Measurements from ENCODE around the gene GRIFIN.

GRCh38 chr7:2512713-2513112 lies 36.5 kb upstream of the GRIFIN start:
- no peak for TF ChIP-seq CTCF (conservative IDR thresholded peaks at IDR 0.05 in 1 of 2, IDR thresholded peaks at IDR 0.05 in 1 of 2; ENCODE audit: low read depth in 1 of 2, low read length in 2 of 2)
- TF ChIP-seq EZH2 (IDR thresholded peaks at IDR 0.05; ENCODE audit: low read length, missing control alignments): no peak

Measured in fibroblast of lung (primary cell).